IPS-20b (cell line): ENCODE data around the gene AP2S1.
A peak's percentile ranks its signal among the peaks of the same experiment; 100 is the strongest.

Experiments used
- H3K27ac ChIP-seq: one replicate; pipeline ENCODE4 v1.5.1; 2013; ENCODE audit warnings: low read length
- H3K27me3 ChIP-seq: 2 replicates; pipeline ENCODE4 v1.6.1; 2013; ENCODE audit warnings: mild to moderate bottlenecking, low read length, inconsistent platforms; ENCODE audit not compliant: insufficient read depth
- H3K36me3 ChIP-seq: 2 replicates; pipeline ENCODE4 v1.6.1; 2013; ENCODE audit warnings: low read depth, mild to moderate bottlenecking, inconsistent platforms, low read length, moderate library complexity; ENCODE audit not compliant: insufficient read depth
- H3K4me1 ChIP-seq: 2 replicates; pipeline ENCODE4 v1.6.1; 2013; ENCODE audit warnings: mild to moderate bottlenecking, control low read depth, inconsistent platforms, low read length, moderate library complexity; ENCODE audit not compliant: insufficient read depth
- H3K4me3 ChIP-seq: 2 replicates; pipeline ENCODE4 v1.5.1; 2013; ENCODE audit warnings: mild to moderate bottlenecking, low read length, inconsistent platforms
- H3K9ac ChIP-seq: 2 replicates; pipeline ENCODE4 v1.6.1; 2013; ENCODE audit warnings: low read depth, mild to moderate bottlenecking, inconsistent platforms, low read length, moderate library complexity
- H3K9me3 ChIP-seq: 2 replicates; pipeline ENCODE4 v1.6.1; 2013; ENCODE audit warnings: mild to moderate bottlenecking, low read depth, low read length, inconsistent platforms; ENCODE audit not compliant: insufficient read depth

AP2S1 gene

GRCh38 chr19:46852830-46853229, 2.2 kb upstream of the AP2S1 start:
- Histone ChIP-seq H3K27me3 (peaks cover 9% of the 10 kb centered on the region; the same call in 1 of the 2 replicates), H3K4me1 (peaks cover 5% of the 10 kb centered on the region; the same call in 1 of the 2 replicates), H3K27ac (no peak overlapping the region), H3K9ac (no peak overlapping the region), H3K9me3 (no peaks in the 10 kb centered on the region), H3K4me3 (no peak overlapping the region), H3K36me3 (peaks cover under 1% of the 10 kb centered on the region)

- Histone ChIP-seq H3K27ac (peak overlapping the region; percentile 98), H3K9ac (peak overlapping the region; percentile 95), H3K4me3 (peak overlapping the region; percentile 95), H3K9me3 (no peaks in the 10 kb centered on the region), H3K4me1 (no peaks in the 10 kb centered on the region; the same call in 1 of the 2 replicates), H3K27me3 (no peaks in the 10 kb centered on the region), H3K36me3 (peaks cover 12% of the 10 kb centered on the region)
Observed at GRCh38 chr19:46849610-46850009, 1.0 kb downstream of the AP2S1 start.

GRCh38 chr19:46848389-46848788, 2.3 kb downstream of the AP2S1 start:
- Histone ChIP-seq H3K9ac (no peak overlapping the region), H3K9me3 (no peaks in the 10 kb centered on the region), H3K27me3 (no peaks in the 10 kb centered on the region), H3K27ac (no peak overlapping the region), H3K36me3 (peaks cover 18% of the 10 kb centered on the region), H3K4me1 (no peaks in the 10 kb centered on the region; the same call in 1 of the 2 replicates), H3K4me3 (no peak overlapping the region; the same call in 1 of the 2 replicates)

- H3K27ac ChIP-seq, result no peak overlapping the region
- H3K9me3 ChIP-seq, result no peaks in the 10 kb centered on the region
- H3K9ac ChIP-seq, result no peak overlapping the region
- H3K4me3 ChIP-seq, result no peak overlapping the region
- peaks cover 27% of the 10 kb centered on the region for H3K36me3 ChIP-seq
- H3K27me3 ChIP-seq, result no peaks in the 10 kb centered on the region
- H3K4me1 ChIP-seq, result no peaks in the 10 kb centered on the region; the same call in 1 of the 2 replicates
Observed at GRCh38 chr19:46847528-46847927, 3.1 kb downstream of the AP2S1 start.

- H3K4me3 ChIP-seq, result no peak overlapping the region
- H3K27ac ChIP-seq, result no peak overlapping the region
- no peaks in the 10 kb centered on the region for H3K27me3 ChIP-seq
- H3K4me1 ChIP-seq, result no peaks in the 10 kb centered on the region; the same call in 1 of the 2 replicates
- peaks cover 34% of the 10 kb centered on the region for H3K36me3 ChIP-seq
- no peak overlapping the region; the same call in 1 of the 2 replicates for H3K9ac ChIP-seq
- H3K9me3 ChIP-seq, result no peaks in the 10 kb centered on the region
Observed at GRCh38 chr19:46845959-46846459, 4.6 kb downstream of the AP2S1 start.

- no peak overlapping the region for H3K27ac ChIP-seq
- peaks cover 43% of the 10 kb centered on the region for H3K36me3 ChIP-seq
- H3K4me1 ChIP-seq, result no peaks in the 10 kb centered on the region
- no peaks in the 10 kb centered on the region for H3K27me3 ChIP-seq
- no peak overlapping the region for H3K9ac ChIP-seq
- H3K9me3 ChIP-seq, result no peaks in the 10 kb centered on the region
- H3K4me3 ChIP-seq, result no peak overlapping the region
Observed at GRCh38 chr19:46844067-46844489, 6.6 kb downstream of the AP2S1 start.

GRCh38 chr19:46842791-46843190, 7.9 kb downstream of the AP2S1 start:
- Histone ChIP-seq H3K9me3 (no peaks in the 10 kb centered on the region), H3K36me3 (peaks cover 45% of the 10 kb centered on the region), H3K27me3 (no peaks in the 10 kb centered on the region), H3K27ac (no peak overlapping the region), H3K9ac (no peak overlapping the region), H3K4me3 (no peak overlapping the region), H3K4me1 (no peaks in the 10 kb centered on the region)

GRCh38 chr19:46841458-46842083, 9.1 kb downstream of the AP2S1 start:
- H3K36me3 ChIP-seq, result peaks cover 42% of the 10 kb centered on the region
- no peaks in the 10 kb centered on the region for H3K27me3 ChIP-seq
- H3K27ac ChIP-seq, result no peak overlapping the region

GRCh38 chr19:46840498-46840942, 10.1 kb downstream of the AP2S1 start:
- Histone ChIP-seq H3K9me3 (no peaks in the 10 kb centered on the region), H3K27ac (no peak overlapping the region), H3K4me1 (no peaks in the 10 kb centered on the region), H3K36me3 (peaks cover 37% of the 10 kb centered on the region), H3K4me3 (no peak overlapping the region), H3K9ac (no peak overlapping the region), H3K27me3 (no peaks in the 10 kb centered on the region)

More at GRCh38 chr19:46841458-46842083, 9.1 kb downstream of the AP2S1 start:
- H3K9me3 ChIP-seq, result no peaks in the 10 kb centered on the region
- no peak overlapping the region for H3K4me3 ChIP-seq
- no peaks in the 10 kb centered on the region for H3K4me1 ChIP-seq
- H3K9ac ChIP-seq, result no peak overlapping the region

GRCh38 chr19:46839752-46840497, 10.7 kb downstream of the AP2S1 start:
- no peak overlapping the region for H3K27ac ChIP-seq
- H3K4me1 ChIP-seq, result no peaks in the 10 kb centered on the region
- H3K4me3 ChIP-seq, result no peak overlapping the region
- H3K9me3 ChIP-seq, result no peaks in the 10 kb centered on the region
- no peaks in the 10 kb centered on the region for H3K27me3 ChIP-seq
- no peak overlapping the region for H3K9ac ChIP-seq
- H3K36me3 ChIP-seq, result peaks cover 36% of the 10 kb centered on the region

GRCh38 chr19:46838160-46838559, 12.5 kb downstream of the AP2S1 start:
- H3K27ac ChIP-seq, result no peak overlapping the region
- H3K36me3 ChIP-seq, result peaks cover 28% of the 10 kb centered on the region
- no peak overlapping the region for H3K9ac ChIP-seq
- H3K27me3 ChIP-seq, result no peaks in the 10 kb centered on the region
- H3K4me3 ChIP-seq, result no peak overlapping the region
- H3K9me3 ChIP-seq, result no peaks in the 10 kb centered on the region
- no peaks in the 10 kb centered on the region for H3K4me1 ChIP-seq
